Ectodermal cell (in vitro differentiated cells): ENCODE results near the gene SLC30A1.

ENCODE experiments used
- H3K27ac ChIP-seq: 2 replicates; pipeline ENCODE4 v1.7.0; 2013; ENCODE audit warnings: mild to moderate bottlenecking, low read depth, low read length; ENCODE audit not compliant: insufficient read depth, poor library complexity, severe bottlenecking
- H3K27me3 ChIP-seq: 2 replicates; pipeline ENCODE4 v1.7.0; 2013; ENCODE audit warnings: mild to moderate bottlenecking, low read length; ENCODE audit not compliant: insufficient read depth, control insufficient read depth, poor library complexity, severe bottlenecking
- H3K36me3 ChIP-seq: one replicate; pipeline ENCODE4 v1.7.0; 2013; ENCODE audit warnings: low read length; ENCODE audit not compliant: control insufficient read depth, insufficient read depth
- H3K4me1 ChIP-seq: one replicate; pipeline ENCODE4 v1.7.0; 2013; ENCODE audit warnings: low read length; ENCODE audit not compliant: control insufficient read depth, insufficient read depth
- H3K4me3 ChIP-seq: 2 replicates; pipeline ENCODE4 v1.7.0; 2013; ENCODE audit warnings: low read depth, low read length, control low read depth; ENCODE audit not compliant: insufficient read depth
- H3K9me3 ChIP-seq: 2 replicates; pipeline ENCODE4 v1.7.0; 2013; ENCODE audit warnings: mild to moderate bottlenecking, low read length, moderate library complexity; ENCODE audit not compliant: control insufficient read depth
- WGBS, 2 experiments: methylation state at CpG; one replicate each; pipeline ENCODE4 v1.1.7; 2013; ENCODE audit warnings: missing lambda C conversion rate in 2 of 2; 5-methylcytosine and 5-hydroxymethylcytosine counted together

SLC30A1 gene

DNA sequence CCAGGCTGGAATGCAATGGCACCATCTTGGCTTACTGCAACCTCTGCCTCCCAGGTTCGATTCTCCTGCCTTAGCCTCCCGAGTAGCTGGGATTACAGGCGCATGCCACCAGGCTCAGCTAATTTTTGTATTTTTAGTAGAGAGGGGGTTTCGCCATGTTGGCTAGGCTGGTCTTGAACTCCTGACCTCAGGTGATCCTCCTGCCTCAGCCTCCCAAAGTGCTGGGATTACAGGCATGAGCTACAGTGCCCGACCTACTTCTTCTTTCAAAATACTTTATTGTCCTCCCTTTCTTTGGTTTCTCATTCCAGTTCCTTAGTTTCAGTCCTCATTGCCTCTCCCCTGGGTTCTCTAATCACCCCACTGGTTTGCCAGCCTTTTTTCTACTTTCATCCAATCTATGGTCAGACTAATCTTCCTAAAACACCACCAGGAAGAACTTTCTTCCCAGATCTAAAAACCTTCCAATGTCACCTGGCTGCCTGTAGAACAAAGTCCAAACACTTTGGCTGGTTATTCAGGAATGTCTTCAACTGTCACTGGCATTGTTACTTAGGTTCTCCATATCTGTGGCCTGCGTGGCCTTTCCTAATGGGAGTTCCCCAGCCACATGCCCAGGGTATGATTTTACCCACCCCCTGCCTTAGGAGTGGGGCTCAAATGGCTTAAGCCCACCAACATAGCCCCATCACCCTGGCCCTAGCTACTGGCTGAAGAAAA, 29.0 kb upstream of the SLC30A1 start:
- Histone ChIP-seq H3K36me3 (no peaks in the 10 kb centered on the region), H3K4me1 (no peaks in the 10 kb centered on the region), H3K27me3 (no peaks in the 10 kb centered on the region), H3K9me3 (no peaks in the 10 kb centered on the region), H3K4me3 (no peak overlapping the region), H3K27ac (no peak overlapping the region)
- WGBS, 2 experiments = 90 to 94% methylated on average over 6 of the region's 6 CpGs

GRCh38 chr1:211606914-211607753, 28.2 kb upstream of the SLC30A1 start:
- no peaks in the 10 kb centered on the region for H3K36me3 ChIP-seq
- no peaks in the 10 kb centered on the region for H3K27me3 ChIP-seq
- no peak overlapping the region for H3K27ac ChIP-seq
- no peaks in the 10 kb centered on the region for H3K4me1 ChIP-seq
- WGBS, 2 experiments = 89 to 93% methylated on average over 12 of the region's 12 CpGs
- no peak overlapping the region for H3K4me3 ChIP-seq
- H3K9me3 ChIP-seq = no peaks in the 10 kb centered on the region

GRCh38 chr1:211606332-211606913, 27.5 kb upstream of the SLC30A1 start:
- Histone ChIP-seq H3K27me3 (no peaks in the 10 kb centered on the region), H3K4me1 (no peaks in the 10 kb centered on the region), H3K27ac (no peak overlapping the region), H3K4me3 (no peak overlapping the region), H3K36me3 (no peaks in the 10 kb centered on the region), H3K9me3 (no peaks in the 10 kb centered on the region)
- 87 to 90% methylated on average over 8 of the region's 8 CpGs for WGBS, 2 experiments

DNA sequence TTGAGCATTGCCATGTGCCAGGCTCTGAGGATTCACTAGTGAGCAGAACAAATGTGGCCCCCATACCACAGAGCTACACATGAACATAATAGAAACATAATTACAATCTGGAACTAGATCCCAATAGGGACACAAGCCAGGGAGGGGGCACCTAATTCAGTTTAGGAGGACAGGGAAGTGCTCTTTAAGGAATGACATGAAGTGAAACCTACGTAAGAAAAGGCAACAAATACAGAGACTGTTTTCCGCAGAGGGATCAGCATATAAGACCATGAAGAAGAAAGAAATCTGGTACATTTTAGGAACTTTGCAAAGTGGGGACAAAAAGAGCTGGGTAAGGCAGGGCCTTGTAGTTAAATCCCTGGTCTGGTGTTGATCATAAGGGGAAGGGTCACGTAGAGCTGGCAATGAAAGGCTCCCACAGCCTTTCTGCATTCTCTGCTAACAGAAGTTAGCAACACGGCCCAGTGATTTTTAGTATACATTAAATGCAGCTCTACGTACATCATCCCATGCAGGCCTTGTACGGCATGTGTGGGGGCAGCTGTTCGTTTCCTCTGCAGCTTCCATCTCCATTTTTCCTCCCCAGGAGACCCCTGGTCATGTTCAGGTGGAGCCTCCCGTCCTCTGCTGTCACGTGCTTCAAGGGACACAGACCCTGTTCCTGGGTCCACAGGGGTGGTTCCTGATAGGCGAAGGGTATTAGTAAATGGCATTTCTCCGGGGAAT, 26.8 kb upstream of the SLC30A1 start:
- no peak overlapping the region for H3K4me3 ChIP-seq
- no peak overlapping the region for H3K27ac ChIP-seq
- WGBS, 2 experiments = 94 to 95% methylated on average over 11 of the region's 11 CpGs
- no peaks in the 10 kb centered on the region for H3K9me3 ChIP-seq
- H3K27me3 ChIP-seq = no peaks in the 10 kb centered on the region
- no peaks in the 10 kb centered on the region for H3K4me1 ChIP-seq
- no peaks in the 10 kb centered on the region for H3K36me3 ChIP-seq

DNA sequence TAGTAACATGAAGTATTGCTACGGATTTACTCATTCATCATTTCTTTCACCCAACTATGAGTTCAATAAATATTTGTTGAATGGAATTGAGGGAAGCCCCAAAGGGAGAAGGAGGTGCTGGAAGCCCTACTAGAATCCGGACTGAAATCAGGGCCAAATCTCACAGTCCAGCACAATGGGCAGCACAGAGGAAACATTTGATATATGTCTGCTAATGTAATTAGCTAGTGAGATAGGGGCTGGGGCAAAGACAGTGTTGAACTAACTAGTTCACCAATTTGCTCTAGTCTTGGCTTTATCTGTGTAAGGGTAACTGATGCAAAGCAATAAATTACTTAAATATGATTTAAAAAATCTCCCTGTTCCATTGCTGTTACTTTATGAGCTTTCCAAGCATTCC, 26.1 kb upstream of the SLC30A1 start:
- H3K27ac ChIP-seq = no peak overlapping the region
- no peak overlapping the region for H3K4me3 ChIP-seq
- 93 to 96% methylated on average over 1 to 2 of the region's 2 CpGs for WGBS, 2 experiments
- no peaks in the 10 kb centered on the region for H3K27me3 ChIP-seq
- H3K9me3 ChIP-seq = no peaks in the 10 kb centered on the region
- H3K4me1 ChIP-seq = no peaks in the 10 kb centered on the region
- no peaks in the 10 kb centered on the region for H3K36me3 ChIP-seq

- H3K27ac ChIP-seq = no peak overlapping the region
- no peaks in the 10 kb centered on the region for H3K4me1 ChIP-seq
- no peaks in the 10 kb centered on the region for H3K36me3 ChIP-seq
- no peaks in the 10 kb centered on the region for H3K9me3 ChIP-seq
- no peak overlapping the region for H3K4me3 ChIP-seq
- 81 to 84% methylated on average over 2 of the region's 2 CpGs for WGBS, 2 experiments
- no peaks in the 10 kb centered on the region for H3K27me3 ChIP-seq
Measured at GRCh38 chr1:211604548-211604947, 25.6 kb upstream of the SLC30A1 start.

GRCh38 chr1:211603713-211604112, 24.8 kb upstream of the SLC30A1 start:
- no peak overlapping the region for H3K4me3 ChIP-seq
- no peak overlapping the region for H3K27ac ChIP-seq
- no peaks in the 10 kb centered on the region for H3K27me3 ChIP-seq
- H3K36me3 ChIP-seq = no peaks in the 10 kb centered on the region
- 94 to 100% methylated on average over 1 of the region's 1 CpG for WGBS, 2 experiments
- no peaks in the 10 kb centered on the region for H3K4me1 ChIP-seq
- H3K9me3 ChIP-seq = no peaks in the 10 kb centered on the region

GRCh38 chr1:211603191-211603701, 24.3 kb upstream of the SLC30A1 start:
- Histone ChIP-seq H3K27ac (no peak overlapping the region), H3K9me3 (no peaks in the 10 kb centered on the region), H3K27me3 (no peaks in the 10 kb centered on the region), H3K4me3 (no peak overlapping the region), H3K4me1 (no peaks in the 10 kb centered on the region), H3K36me3 (no peaks in the 10 kb centered on the region)
- 93 to 96% methylated on average over 3 of the region's 3 CpGs for WGBS, 2 experiments

GRCh38 chr1:211601982-211602670, 23.2 kb upstream of the SLC30A1 start:
- 94% methylated on average over 7 of the region's 7 CpGs for WGBS, 2 experiments
- H3K4me1 ChIP-seq = no peaks in the 10 kb centered on the region
- no peak overlapping the region for H3K4me3 ChIP-seq
- H3K27me3 ChIP-seq = no peaks in the 10 kb centered on the region
- no peaks in the 10 kb centered on the region for H3K36me3 ChIP-seq
- H3K27ac ChIP-seq = no peak overlapping the region
- H3K9me3 ChIP-seq = no peaks in the 10 kb centered on the region
